Measurements from ENCODE around the gene ACSL5.

The ACSL5 gene

GRCh38 chr10:112471878-112472487 is 98.1 kb downstream of the ACSL5 start:
- no peak for DNase-seq

- DNase-seq: no peak
These were observed 101.8 kb downstream of the ACSL5 start for GRCh38 chr10:112475575-112476218.

All from DMS79 (cell line).